ENCODE measurements around the gene XPR1. TPM values are rescaled to one million over a fixed set of nuclear protein-coding genes. Genes with fewer than 3 reads are reported as not detected.

Gene XPR1
- polyA plus RNA-seq (2013, experiment 1 of 2; ENCODE audit: insufficient read length) = 17.6 TPM
- polyA plus RNA-seq (2013, experiment 2 of 2; ENCODE audit: insufficient read length) = 18.6 TPM

DNA sequence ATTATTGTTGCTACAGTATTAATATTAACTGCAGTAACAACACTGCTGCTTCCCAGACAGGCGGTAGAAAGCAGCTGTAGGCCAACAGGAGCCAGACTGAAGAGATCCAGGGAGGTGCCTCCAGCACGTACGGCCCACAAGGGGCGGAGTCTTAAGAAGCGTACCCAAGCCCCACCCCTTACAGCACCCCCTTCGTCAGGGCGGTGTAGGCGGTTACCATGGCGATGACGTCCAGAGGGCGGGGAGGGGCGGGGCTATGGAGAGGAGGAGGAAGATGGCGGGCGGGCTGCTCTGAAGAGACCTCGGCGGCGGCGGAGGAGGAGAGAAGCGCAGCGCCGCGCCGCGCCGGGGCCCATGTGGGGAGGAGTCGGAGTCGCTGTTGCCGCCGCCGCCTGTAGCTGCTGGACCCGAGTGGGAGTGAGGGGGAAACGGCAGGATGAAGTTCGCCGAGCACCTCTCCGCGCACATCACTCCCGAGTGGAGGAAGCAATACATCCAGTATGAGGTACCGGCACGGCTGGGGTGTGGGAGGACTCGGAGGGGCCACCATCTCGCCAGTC lies at the start of gene XPR1:
TSS of gene XPR1 (plus strand) at position 257 of the 560 bp plus-strand sequence. CDS start at position 437, 180 bp downstream.
- DNase-seq = peak; percentile 98

DNA sequence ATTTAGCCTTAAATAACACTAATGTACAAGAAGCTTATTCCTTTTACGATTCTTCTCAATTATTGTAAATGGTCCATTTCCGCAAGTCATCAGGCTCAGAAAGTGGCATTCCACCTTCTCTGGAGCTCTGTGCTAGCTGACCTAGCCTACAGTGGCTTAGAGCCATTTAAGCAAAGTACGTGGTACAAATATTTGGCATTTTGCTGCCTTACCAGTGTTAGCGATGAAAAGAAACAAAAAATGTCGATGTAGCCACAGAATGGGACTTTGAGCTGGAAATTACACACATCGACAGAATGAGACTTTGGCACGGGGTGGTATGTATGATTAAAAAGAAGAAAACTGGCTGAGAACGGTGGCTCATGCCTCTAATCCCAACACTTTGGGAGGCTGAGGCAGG lies 47.0 kb upstream of the XPR1 start:
- DNase-seq = no peak

DNA sequence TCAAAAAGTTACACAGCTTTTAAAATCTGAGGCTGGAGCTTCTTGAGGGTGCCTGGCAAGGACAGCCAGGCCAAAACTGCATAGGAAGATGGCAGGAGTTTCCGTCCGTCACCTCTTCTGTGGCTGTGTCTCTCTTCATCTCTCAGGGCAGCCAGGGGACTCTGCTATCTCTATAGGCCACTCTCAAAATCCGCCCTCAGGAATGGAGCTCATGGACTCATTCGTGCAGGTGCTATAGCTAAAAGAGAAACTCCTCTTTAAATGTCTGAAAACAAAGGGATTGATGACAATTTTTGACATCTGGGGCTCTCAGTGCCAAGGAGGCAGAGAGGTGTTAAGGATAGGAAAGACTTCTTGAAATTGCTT lies 45.8 kb upstream of the XPR1 start:
- no peak for DNase-seq

DNA sequence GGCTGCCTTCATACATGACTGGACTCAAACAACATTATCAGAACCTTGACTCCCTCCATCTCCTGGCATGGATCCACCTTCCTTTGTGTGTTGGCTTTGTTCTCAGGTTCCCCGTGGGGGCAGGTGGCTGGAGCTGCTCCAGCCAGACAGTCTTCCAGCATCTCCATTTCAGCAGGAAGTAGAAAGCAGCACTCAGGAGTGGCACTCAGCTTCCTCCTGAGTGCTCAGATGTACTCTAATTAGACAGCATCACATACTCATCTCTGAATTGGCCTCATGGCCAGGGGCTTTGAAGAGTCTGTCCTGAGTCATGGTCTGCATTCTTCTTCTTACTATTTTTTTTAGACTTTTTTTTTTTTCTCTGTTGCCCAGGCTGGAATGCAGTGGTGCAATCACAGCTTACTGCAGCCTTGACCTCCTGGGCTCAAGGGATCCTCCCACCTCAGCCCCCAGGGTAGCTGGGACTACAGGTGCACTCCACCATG lies 45.1 kb upstream of the XPR1 start:
- peak; percentile 88 for DNase-seq

DNA sequence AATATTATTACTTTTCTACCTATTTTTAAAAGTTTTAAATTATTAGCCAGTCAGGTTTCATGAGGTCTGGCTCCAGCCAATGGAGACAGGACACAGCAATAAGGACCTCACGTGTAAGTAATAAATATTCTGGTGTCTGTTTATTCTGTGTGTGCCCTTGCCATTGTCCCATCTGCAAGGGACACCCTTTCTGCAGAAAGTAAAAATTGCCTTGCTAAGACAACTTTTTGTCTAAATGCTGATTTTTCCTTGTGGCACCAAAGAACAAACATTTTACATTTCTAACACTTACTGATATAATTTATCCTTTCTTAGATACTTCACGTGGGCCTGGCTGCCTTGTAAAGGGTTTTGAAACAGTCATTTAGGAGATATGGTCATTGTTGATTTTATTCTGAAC lies 43.7 kb upstream of the XPR1 start:
- no peak for DNase-seq

DNA sequence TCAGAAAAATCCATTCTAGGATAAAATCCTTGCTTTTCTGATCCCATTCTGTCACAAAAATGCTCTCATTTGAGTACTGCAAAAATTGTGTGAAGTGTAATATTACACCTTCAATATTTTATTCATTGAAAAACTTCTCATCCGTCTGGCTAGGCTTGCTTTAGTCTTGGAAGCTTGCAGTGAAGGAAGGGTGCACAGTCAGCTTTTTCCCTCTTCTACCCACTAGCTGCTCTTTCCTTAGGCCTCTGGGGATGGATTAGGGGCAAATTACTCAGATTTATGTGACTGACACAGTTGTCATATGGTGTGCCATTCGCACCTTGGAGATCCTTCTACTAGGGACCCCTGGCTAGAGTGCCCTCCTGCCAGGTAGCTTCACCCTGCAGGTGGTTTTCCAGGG lies 40.9 kb upstream of the XPR1 start:
- DNase-seq = no peak

DNA sequence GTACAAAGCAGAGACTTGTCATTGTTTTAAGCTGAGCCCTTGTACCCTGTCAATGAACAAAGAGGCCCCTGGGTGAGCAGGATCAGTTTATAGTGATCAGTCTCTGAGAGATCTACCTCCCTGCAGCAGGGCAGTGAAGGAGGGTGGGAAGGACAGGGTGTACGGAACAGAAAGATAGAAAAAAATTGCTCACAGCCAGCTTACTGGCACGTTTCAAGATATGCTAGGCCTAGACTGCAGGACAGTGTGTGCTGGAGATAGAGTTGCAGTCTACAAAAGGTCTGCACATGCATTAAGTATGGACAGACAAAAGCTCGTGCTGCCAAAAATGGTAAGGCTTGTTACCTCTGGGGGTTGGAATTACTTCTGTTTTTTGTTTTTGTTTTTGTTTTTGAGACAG lies 38.4 kb upstream of the XPR1 start:
- DNase-seq = no peak

DNA sequence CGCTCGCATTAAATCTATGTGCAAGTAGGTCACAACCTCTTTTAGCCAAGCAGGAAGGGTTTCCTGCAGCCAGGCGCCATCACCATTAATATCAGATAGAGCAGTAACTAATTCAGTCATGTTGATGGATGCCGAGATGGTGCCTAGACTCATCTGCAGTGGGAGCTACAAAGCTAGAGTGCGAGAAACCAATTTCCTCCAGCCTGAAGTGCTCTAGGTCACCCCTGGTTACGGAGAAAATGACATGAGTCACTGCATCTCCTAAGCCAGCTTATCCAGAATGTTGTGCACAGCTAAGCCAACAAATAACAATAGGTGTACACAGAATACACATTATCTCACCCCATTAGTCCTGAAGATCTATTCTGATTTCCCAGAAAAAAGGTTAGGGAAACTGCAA lies 37.1 kb upstream of the XPR1 start:
- DNase-seq = no peak

DNA sequence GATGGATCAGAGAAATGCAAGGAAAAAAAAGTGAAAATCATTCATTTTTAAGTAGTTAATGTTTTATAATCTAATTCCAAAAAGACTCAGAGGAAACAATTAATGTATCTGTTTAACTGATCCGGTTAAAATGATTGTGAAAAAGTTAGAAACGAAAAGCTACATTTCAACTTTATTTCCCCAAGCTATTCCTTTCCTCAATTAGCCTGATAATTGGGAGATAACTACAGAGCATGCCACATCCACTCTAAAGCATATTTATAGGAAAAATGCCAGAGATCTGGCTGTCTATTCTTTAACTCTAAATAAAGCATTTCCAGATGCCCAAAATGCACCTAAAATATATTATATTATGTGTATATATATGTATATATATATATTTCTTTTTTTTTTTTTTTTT lies 35.9 kb upstream of the XPR1 start:
- DNase-seq = no peak

DNA sequence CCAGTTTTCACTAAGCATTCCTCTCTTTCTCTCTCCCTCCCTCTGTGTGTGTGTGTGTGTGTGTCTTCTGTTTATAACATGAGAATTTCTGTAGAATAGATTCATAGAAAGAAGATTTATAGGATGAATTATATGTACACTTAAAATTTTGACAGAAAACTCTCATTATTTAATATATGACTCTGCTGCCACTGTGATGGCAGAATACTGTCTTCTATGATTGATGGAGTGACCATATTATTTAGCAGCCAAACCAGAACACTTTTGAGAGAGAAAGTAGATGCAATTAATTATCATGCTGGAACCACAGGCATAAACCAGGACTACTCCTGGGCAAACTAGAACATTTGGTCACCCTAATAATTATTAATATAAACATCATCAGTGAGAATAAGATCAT lies 34.3 kb upstream of the XPR1 start:
- no peak for DNase-seq

DNA sequence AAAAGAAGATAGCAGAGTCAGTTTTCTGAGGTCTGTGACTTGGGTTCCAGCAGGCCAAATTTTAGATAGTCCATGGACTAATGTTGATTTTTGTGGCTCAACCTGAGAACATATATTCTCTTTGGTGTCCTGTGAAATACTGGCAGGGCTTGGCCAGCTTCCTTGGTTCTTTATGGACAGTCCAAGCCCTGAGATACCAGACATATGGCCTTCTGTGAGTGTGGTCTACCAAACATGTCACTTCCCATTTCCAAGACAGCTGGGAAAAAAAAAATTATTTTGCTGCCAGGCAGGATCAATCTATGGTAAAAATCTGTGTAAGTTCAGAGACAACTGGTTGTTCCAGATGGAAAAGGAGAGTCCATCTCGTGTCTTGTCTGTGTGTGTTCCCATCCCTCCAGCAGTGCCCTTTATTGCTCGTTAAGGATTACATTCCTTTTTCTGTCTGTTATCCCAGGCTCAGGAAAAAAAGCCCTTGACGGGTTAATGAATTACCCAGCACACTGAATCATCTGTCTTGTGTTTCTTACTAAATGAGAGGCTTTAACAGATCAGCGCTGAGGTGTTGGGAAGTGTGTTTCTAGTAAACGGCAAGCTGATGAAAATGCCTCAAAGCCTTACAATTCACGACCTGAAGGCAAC lies 33.4 kb upstream of the XPR1 start:
- DNase-seq = no peak

DNA sequence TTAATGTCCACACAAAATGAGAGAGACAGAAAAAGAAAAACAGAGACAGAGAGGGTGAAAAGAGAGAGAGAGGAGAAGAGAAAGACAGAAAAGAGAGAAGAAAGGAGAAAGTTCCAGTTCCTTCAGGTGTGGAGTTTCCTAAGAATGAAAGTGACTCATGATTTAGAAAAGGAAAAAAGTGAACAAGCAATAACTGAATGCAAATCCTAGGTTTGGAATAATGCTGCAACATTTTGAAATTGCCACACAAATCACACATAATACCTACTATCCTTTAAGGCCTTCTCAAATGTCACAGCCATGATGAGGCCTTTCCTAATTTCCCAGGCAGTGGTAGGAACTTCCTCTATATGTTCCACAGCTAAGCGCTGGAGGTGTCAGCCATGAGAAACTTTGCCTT lies 31.5 kb upstream of the XPR1 start:
- no peak for DNase-seq

DNA sequence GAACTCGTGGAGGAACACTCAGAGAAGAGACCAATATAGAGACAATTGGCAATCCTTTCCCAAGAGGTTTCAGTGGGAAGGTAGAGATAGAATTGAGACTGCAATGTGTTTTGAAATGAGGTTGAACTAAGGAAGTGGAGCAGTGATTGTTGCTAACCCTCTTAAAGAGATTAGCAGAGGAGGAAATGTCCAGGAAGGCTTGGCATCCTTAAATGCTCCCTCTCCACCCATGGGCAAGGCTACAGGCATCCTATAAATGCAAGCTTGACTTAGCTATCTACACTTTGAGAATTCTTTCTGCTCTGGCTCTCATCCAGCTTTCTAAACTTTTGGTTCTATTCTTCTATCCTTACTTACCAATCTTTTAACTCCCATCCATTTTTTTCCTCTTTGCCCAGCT lies 30.3 kb upstream of the XPR1 start:
- DNase-seq = no peak

DNA sequence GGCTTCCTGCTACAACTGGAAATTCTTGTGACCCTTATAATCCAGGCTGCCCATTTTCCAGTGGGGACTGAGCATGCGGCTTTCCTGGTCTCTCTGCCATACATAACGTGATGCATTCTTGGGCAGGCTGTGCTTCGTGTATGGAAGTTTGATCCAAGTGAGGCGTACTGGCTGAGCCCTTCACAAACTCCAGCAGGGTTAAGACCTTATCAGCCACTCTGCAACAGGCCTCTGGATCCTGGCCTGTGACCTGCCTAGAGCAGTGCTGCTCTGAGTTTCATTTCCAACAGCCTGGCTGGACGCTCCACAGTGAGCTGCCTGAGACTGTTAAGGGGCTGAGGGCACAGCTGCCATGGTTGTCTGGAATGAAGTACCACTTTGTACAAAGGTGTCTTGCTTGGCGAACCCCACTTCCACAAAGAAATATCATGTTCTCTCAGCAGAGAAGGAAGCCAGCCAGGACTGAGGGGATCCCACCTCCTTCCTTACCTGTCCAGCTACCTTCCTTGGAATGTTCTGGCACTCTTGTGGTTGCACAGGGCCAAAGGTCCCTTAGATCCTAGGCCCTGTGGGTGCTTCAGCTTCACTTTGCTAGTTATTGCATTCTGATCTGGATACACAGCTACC lies 28.5 kb upstream of the XPR1 start:
- no peak for DNase-seq

DNA sequence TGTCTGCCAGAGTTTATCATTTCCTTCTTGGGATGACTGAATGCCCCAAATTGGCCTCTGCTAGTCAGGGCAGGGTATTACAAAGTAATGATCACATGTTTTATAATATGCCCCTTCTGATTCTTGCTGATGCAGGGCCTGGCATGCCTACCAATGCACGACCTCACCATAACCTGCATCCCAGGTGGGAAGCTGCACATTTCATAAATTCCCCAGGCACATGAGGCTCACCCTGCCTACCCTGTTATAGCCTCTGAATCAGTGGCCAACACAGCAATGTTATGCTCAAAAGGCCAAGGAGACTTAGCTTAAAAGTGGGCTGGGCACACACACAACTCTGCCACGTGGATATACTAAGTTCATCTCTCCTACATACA lies 28.0 kb upstream of the XPR1 start:
- DNase-seq = no peak

DNA sequence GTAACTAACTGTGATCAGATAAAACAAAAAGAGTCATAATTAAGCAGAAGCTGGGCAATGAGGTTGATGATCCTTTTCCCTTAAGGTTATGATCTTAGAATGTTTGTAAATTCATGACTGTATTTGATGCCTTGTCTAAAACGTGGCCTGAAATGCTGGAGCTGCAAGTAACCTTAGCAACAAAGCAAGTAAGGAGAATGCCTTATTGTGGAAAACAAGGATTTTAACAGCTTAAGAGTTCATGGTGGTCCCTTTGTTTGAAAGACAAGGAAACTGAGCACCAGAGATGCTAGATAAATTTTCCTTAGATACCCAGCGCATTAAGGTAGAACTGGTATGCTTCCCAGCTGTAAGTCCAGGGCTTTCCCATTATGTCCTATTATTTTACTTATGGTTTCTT lies 25.7 kb upstream of the XPR1 start:
- DNase-seq = no peak

DNA sequence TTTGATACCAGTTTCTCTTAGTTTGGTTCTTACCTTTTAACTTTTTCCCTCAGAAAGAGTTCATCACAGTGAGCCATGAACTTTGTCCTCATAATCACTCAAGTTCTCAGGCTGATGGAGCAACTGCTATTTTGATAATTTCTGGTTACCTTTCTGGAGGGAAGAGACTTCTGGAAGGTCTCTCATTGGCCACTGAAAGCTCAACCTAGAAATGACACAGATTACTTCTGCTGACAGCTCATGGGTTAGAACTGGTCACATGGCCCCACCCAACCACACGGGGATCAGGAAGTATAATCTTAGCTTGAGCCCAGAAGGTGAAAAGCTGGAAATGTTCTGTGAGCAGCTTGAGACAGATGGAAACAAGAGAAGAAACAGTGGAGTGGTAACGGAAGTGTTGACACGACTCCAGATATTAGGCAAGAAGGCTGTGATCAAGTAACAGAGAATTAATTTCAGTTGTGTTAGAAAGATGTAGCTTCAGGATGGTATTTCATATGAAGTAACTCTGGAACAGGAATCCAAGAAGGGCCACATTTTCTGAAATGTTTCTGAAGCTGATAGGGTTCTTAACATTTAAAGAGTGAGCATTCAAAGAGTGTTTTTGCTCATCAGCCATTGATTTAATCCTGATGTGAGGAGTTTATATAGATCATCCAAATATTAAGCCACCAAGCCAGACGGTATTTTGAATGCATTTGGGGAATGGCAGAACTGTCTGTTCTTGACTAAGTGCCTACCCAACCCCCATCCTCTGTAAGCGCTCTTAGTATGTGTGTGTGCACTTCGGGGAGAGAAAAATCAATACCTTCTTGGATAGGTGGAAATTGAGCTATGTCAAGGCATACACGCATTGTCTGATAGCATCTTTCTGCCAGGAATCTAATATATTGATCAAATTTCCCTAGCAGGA lies 21.9 kb upstream of the XPR1 start:
- DNase-seq = peak; percentile 14

DNA sequence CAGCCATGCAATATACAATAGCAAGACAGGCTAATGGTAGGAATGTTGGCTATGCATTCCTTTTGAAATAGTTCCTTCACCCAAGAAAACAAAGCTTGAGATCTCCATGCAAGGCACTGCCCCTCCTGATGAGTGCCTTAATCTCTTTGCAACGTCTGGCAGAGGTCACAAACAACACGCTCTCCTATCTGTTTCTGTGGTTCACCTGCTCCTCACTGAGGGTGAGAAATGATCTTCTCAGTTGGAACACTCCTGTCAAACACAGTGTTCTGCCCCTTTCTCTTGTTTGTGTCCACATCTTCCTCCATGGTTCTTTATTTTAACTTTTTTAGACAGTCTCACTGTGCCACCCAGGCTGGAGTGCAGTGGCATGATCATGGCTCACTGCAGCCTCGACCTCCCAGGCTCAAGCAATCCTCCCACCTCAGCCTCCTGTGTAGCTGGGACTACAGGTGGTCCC lies 21.2 kb upstream of the XPR1 start:
- DNase-seq = peak; percentile 55

DNA sequence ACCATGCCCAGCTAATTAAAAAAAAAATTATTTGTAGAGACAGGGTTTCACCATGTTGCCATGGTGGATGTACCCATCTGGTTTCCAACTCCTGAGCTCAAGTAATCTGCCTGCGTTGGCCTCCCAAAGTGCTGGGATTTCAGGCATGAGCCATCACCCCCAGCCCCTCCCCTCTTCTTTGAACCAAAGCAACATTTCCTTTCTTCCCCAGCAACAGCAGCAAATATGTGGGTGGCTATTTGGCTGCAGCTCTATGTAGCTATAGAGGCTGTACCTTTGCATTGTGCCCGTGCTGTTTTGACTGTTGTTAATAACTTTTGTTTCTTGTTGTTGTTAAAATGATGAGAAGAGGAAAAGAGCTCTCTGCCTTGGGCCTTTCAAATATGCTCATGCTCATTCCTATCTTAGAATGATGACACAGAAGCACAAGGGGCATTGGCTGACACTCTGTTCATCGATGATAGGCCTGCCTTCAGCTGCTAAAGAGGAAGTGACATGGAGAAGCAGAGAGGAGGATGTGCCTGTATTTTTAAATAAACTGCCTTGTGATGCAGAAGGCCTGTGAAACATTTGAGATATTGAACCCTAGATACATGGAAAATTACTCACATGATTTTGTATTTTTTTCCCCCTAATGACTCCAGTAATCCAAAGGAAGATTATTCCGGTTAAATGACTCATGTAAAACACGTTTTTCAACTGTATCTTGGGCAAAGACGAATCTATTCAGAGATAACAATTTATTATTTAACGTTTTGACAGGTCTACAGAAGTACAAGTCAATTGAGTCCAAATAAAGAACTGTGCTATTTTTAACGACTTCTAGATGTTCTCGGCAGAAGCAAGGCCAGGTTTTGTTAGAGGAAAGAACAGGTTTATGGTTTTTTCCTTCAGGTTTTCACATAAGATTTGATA lies 20.5 kb upstream of the XPR1 start:
- peak; percentile 38 for DNase-seq

DNA sequence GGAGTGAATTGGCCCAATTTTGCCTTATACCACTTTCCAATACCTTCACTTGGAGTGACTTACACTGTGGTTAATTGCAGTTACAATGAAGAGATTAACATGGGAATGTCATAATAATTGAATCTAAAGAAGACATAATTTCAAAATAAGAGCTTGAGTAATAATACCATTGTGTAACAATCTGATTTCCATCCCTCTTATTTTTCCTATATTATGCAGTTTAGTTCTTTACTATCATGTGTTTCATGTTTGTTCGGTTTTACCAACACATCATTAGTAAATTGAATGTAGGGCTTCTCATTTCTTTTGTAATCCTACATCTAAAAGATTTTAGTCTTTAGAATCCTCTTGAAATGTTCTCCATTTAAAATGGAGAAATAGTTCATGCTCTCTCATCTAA lies 19.2 kb upstream of the XPR1 start:
- no peak for DNase-seq

DNA sequence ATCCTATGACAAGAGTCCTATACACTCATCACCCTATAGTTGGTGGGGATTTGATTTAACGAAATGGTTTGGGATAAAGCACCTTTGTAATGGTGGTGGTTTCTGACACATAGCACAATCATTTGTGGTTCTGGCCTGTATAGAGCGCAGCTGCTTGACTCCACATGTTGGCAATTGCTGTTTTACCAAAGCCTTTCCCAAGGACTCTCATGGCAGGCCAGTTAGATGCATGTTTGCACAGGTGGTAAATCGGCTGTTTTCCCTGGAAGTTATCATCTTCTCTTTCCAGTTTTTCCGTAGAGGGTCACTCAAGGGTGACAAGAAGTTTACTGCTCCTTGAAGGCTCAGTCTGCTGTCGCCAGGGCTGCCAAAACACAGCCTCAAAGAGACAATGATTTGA lies 17.1 kb upstream of the XPR1 start:
- no peak for DNase-seq
